ENCODE measurements around the gene MALAT1. TPM values are rescaled to one million over a fixed set of nuclear protein-coding genes. Genes with fewer than 3 reads are reported as not detected.
"Not testable (repeated sequence)": the region's sequence is repeated elsewhere in the genome, so short reads cannot be mapped to it uniquely, and the experiment has no call there.

Gene MALAT1
- polyA plus RNA-seq, 6 donors from 2014 or later = 1,985 to 6,450 (median 3,738) TPM

- Mint-ChIP-seq H3K4me1 (peaks cover 15 to 35% (median 16%) of the 10 kb centered on the region in 3 donors), H3K27me3 (no peaks in the 10 kb centered on the region), H3K9me3 (no peaks in the 10 kb centered on the region), H3K4me3 (peak overlapping the region in 7 of 8 donors; percentile 53 to 78 (median 74)), H3K36me3 (no peaks in the 10 kb centered on the region), H3K27ac (peak overlapping the region; percentile 92 to 98 (median 96))
- ATAC-seq (ENCODE audit: low read depth in 2 of 2) (no peak), DNase-seq (no peak)
Measured at GRCh38 chr11:65471447-65471891, 27.4 kb upstream of the MALAT1 start.

GRCh38 chr11:65472588-65473277 lies 26.1 kb upstream of the MALAT1 start:
- H3K27ac Mint-ChIP-seq = peak overlapping the region; percentile 92 to 98 (median 96)
- ATAC-seq (ENCODE audit: low read depth in 2 of 2); DNase-seq; H3K27me3 Mint-ChIP-seq; H3K36me3 Mint-ChIP-seq; H3K9me3 Mint-ChIP-seq: not testable (repeated sequence)
- peaks cover 23 to 40% (median 24%) of the 10 kb centered on the region in 3 donors for H3K4me1 Mint-ChIP-seq
- peak overlapping the region; percentile 53 to 78 (median 72) for H3K4me3 Mint-ChIP-seq

GRCh38 chr11:65473278-65473860 lies 25.5 kb upstream of the MALAT1 start:
- DNase-seq = no peak
- peak overlapping the region in 2 of 6 donors; percentile 51 to 92 for H3K27ac Mint-ChIP-seq

DNA sequence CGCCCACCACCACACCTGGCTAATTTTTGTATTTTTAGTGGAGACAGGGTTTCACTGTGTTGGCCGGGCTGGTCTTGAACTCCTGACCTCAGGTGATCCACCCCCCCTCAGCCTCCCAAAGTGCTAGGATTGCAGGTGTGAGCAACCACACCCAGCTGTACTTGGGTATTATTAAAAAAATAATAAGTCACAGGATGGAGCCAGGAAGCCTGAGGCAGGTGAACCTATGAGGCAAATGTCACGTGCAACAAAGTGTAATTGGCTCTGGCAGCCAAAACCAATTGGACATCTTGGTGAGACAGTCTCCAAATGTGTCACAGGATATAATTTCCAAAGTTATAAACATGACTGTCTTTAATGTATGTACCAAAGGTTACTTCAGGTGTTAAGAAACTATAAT lies 24.0 kb upstream of the MALAT1 start:
- ATAC-seq (ENCODE audit: low read depth in 2 of 2) (no peak), DNase-seq (no peak)
- Mint-ChIP-seq H3K27me3 (no peaks in the 10 kb centered on the region), H3K4me1 (peaks cover 19 to 36% (median 27%) of the 10 kb centered on the region in 3 donors), H3K36me3 (no peaks in the 10 kb centered on the region), H3K9me3 (no peaks in the 10 kb centered on the region), H3K4me3 (peak overlapping the region in 2 of 8 donors; percentile 13 to 74), H3K27ac (peak overlapping the region in 3 of 6 donors; percentile 47 to 70 (median 54))

More at GRCh38 chr11:65473278-65473860, 25.5 kb upstream of the MALAT1 start:
- Mint-ChIP-seq H3K4me3 (no peak overlapping the region), H3K36me3 (no peaks in the 10 kb centered on the region), H3K9me3 (no peaks in the 10 kb centered on the region), H3K27me3 (no peaks in the 10 kb centered on the region), H3K4me1 (peaks cover 21 to 41% (median 27%) of the 10 kb centered on the region in 3 donors)
- ATAC-seq (ENCODE audit: low read depth in 2 of 2) = no peak

DNA sequence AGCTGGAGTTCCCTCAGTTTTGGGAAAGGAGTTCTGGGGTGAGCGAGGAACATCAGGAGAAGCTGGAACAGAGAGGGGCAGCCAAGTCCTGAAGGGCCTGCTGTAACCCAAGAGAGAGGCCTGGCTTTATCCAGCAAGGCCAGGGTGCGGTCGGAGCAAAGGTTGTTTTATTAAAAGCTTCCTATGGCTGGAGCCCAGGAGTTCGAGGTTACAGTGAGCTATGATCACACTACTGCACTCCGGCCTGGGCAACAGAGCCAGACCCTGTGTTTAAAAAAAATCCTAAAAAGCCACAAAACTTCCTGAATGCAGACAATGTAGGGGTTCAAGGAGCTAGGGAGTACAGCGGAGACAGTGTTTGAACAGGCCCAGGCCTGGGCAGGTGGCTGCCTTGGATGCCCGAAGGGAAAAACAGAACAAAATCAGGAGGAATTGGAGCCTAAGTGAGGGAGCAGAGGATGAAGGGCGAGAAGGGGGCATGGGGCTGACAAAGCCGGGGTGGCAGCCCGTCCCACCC lies 22.2 kb upstream of the MALAT1 start:
- Mint-ChIP-seq H3K4me1 (peaks cover 21 to 25% (median 22%) of the 10 kb centered on the region in 3 donors), H3K27me3 (no peaks in the 10 kb centered on the region), H3K4me3 (peak overlapping the region; percentile 93 to 100 (median 97)), H3K36me3 (no peaks in the 10 kb centered on the region), H3K27ac (peak overlapping the region; percentile 92 to 99 (median 98)), H3K9me3 (no peaks in the 10 kb centered on the region)
- DNase-seq = no peak
- no peak for ATAC-seq (ENCODE audit: low read depth in 2 of 2)

GRCh38 chr11:65477149-65477965 lies 21.5 kb upstream of the MALAT1 start:
- ATAC-seq (ENCODE audit: low read depth in 2 of 2) = peak; percentile 88 to 90
- peak; percentile 83 for DNase-seq
- H3K27me3 Mint-ChIP-seq = no peaks in the 10 kb centered on the region
- peak overlapping the region; percentile 93 to 100 (median 98) for H3K4me3 Mint-ChIP-seq
- no peaks in the 10 kb centered on the region for H3K9me3 Mint-ChIP-seq
- peak overlapping the region; percentile 98 to 100 (median 99) for H3K27ac Mint-ChIP-seq
- H3K4me1 Mint-ChIP-seq = peaks cover 14 to 18% (median 17%) of the 10 kb centered on the region in 3 donors
- no peaks in the 10 kb centered on the region for H3K36me3 Mint-ChIP-seq

GRCh38 chr11:65478388-65479183 lies 20.3 kb upstream of the MALAT1 start:
- DNase-seq (no peak), ATAC-seq (ENCODE audit: low read depth in 2 of 2) (no peak)
- H3K27ac Mint-ChIP-seq = peak overlapping the region in 4 of 6 donors; percentile 29 to 98 (median 45)

DNA sequence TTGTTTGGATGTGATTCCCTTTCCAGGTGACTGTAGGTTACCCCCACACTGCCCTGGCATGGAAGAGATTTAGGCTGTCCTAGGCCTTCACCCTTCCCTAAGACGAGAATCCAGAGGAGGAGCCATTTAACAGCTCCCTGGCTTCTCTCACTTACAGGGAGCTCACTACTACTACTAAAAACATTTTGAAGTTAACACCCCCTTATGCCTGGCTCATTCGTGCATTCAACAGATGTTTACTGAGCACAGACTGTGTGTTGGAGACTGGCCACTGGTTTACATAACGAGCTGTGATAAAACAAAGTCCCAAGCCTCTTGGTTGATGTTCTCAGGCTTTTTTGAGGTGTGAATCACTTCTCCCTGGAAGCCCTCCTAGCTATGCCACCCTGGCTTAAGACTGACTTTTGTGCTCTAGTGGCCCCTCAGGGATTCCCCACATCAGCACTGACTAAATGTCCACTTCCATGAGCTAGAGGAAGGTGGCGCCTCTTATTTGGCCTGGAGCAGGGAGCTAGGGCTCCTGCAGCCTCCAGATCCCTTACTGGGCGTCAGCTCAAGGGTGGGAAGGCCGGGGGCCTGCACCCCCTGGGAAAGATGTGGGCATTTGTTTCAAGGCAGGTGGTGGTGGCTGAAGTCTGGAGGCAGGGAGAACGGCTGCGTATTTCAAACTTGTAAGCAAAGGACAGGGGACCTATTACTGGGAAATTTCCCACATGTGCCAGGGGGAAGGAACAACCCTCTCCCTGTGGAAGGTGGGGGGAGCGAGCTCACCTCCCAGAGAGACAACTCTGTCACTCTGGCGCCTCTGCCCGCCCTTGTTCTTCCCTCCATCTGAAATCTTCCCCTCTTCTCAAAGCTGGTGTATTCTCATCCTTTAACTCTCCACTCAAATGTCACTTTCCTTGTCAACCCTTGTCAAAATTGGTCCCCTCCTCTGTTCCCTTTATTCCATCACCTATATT lies 19.4 kb upstream of the MALAT1 start:
- Mint-ChIP-seq H3K27me3 (no peaks in the 10 kb centered on the region), H3K36me3 (no peaks in the 10 kb centered on the region), H3K9me3 (no peaks in the 10 kb centered on the region), H3K4me1 (peaks cover 13 to 17% (median 14%) of the 10 kb centered on the region in 3 donors), H3K4me3 (peak overlapping the region in 5 of 8 donors; percentile 1 to 78 (median 25)), H3K27ac (peak overlapping the region in 3 of 6 donors; percentile 27 to 42 (median 39))
- DNase-seq (no peak), ATAC-seq (ENCODE audit: low read depth in 2 of 2) (no peak)

More at GRCh38 chr11:65478388-65479183, 20.3 kb upstream of the MALAT1 start:
- Mint-ChIP-seq H3K27me3 (no peaks in the 10 kb centered on the region), H3K4me3 (peak overlapping the region in 6 of 8 donors; percentile 24 to 96 (median 54)), H3K9me3 (no peaks in the 10 kb centered on the region), H3K36me3 (no peaks in the 10 kb centered on the region), H3K4me1 (peaks cover 13 to 17% (median 14%) of the 10 kb centered on the region in 3 donors)

- Mint-ChIP-seq H3K4me3 (peak overlapping the region in 1 of 8 donors; percentile 18), H3K27me3 (no peaks in the 10 kb centered on the region), H3K4me1 (peaks cover 8 to 10% (median 9%) of the 10 kb centered on the region in 3 donors), H3K9me3 (no peaks in the 10 kb centered on the region), H3K27ac (peak overlapping the region in 1 of 6 donors; percentile 62), H3K36me3 (no peaks in the 10 kb centered on the region)
- DNase-seq = no peak
- ATAC-seq (ENCODE audit: low read depth in 2 of 2) = no peak
Measured at GRCh38 chr11:65482306-65482850, 16.5 kb upstream of the MALAT1 start.

- no peak for ATAC-seq (ENCODE audit: low read depth in 2 of 2)
- DNase-seq = no peak
- Mint-ChIP-seq H3K4me3 (no peak overlapping the region), H3K27me3 (no peaks in the 10 kb centered on the region), H3K27ac (no peak overlapping the region), H3K4me1 (peaks cover 22 to 29% (median 29%) of the 10 kb centered on the region in 3 donors), H3K9me3 (no peaks in the 10 kb centered on the region), H3K36me3 (no peaks in the 10 kb centered on the region)
Measured at GRCh38 chr11:65485920-65486219, 13.0 kb upstream of the MALAT1 start.

DNA sequence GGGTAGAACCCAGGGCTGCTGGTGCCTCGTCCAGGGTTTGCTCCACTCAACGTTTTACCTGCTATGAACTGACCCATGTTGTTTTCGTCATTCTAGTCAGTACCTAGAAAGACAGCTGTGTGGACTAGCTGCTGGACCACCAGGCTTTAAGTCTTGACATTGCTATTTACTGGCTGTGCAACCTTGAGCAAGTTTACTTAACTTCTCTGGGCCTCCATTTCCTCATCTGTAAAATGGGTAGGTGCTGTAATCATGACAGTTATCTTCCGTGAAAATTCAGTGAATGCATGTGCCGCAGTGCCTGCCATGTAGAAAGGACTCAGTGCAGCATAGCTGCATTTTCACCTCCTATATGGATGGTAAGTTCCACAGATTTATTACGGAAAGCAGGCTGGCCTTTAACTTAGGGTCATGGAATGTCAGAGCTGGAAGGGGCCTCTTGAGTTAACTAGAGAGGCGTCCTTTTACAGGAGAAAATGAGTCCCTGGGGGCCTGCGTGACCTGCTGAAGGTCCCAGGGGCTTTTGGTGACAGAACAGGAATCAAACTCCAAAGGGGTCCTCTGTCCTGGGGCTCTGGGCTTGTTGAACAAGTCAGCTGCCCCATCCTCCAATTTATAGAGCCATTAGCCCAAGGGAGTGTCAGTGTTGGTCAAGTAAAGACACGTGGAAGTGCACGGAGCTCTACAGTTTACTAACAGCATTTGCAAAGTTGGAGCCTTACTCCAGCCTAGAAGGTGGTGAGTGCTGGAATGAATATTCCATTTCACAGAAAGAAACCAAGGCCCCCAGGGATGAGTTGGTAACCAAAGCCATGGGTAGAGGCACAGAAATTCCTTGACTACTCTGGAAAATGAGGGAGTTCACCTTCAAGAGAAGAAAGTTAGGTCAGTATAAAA lies 12.0 kb upstream of the MALAT1 start:
- Mint-ChIP-seq H3K4me3 (no peak overlapping the region), H3K4me1 (peaks cover 30 to 39% (median 38%) of the 10 kb centered on the region in 3 donors), H3K36me3 (no peaks in the 10 kb centered on the region), H3K27me3 (no peaks in the 10 kb centered on the region), H3K27ac (peak overlapping the region in 4 of 6 donors; percentile 28 to 84 (median 52)), H3K9me3 (no peaks in the 10 kb centered on the region)
- no peak for ATAC-seq (ENCODE audit: low read depth in 2 of 2)
- DNase-seq = no peak
